ENCODE data around the gene CLCN6.

DNA sequence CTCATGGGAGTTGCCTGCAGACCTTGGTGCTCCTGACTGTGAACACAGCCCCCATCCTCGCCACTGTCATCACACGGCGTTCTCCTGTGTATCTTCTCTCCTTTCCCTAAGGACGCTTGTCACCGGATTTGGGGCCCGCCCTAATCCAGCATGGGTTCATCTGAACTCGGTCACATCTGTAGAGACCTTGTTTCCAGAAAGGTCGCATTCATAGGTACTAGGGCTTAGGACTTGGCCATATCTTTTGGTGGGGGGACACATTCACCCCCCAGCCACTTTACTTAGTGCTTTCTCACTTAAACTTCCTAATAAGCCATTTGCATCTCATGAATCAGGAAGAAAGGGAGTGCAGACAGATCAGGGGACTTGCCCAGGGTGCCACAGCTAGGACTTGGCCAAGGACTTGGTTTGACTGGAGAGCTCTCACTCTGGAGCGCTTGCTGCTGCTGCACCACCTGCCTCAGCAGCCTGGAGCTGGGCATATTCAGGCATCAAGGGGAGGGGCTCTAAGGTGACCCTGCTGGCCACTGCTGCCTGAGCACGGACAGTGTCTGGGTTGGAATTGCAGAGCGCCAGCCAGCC, 31.9 kb downstream of the CLCN6 start:
- TF ChIP-seq CTCF (IDR thresholded peaks at IDR 0.05): no peak
- TF ChIP-seq ZFX (IDR thresholded peaks at IDR 0.05; ENCODE audit: borderline replicate concordance): no peak

All from 22Rv1 (cell line).